Calu3 (cell line): ENCODE results near the gene FCHSD2. TPM values are rescaled to one million over a fixed set of nuclear protein-coding genes. Genes with fewer than 3 reads are reported as not detected.
"Not testable (repeated sequence)": the region's sequence is repeated elsewhere in the genome, so short reads cannot be mapped to it uniquely, and the experiment has no call there.

Experiments
- BruUV-seq: library from RNA; stranded (reverse); fragments of 400-500 nt; replicated peaks from 2 replicates; lab custom pipeline; 2021; lab: Mats Ljungman, UMichigan
- CTCF ChIA-PET: fragments of 300-600 bp; sonication (Branson Sonifier 250); formaldehyde crosslinking; loops from one replicate; lab custom pipeline; 2022; ENCODE audit warnings: antibody characterized with exemption; lab: Charles Lee
- DNase-seq: peaks from one replicate; pipeline ENCODE4 v3.0.0; 2022
- H3K27ac Mint-ChIP-seq: one replicate; pipeline ENCODE4 v1.8.0; 2022; ENCODE audit warnings: mixed read lengths; ENCODE audit not compliant: unreplicated experiment
- H3K27me3 Mint-ChIP-seq: one replicate; pipeline ENCODE4 v1.8.0; 2022; ENCODE audit warnings: mixed read lengths; ENCODE audit not compliant: unreplicated experiment
- H3K36me3 Mint-ChIP-seq: one replicate; pipeline ENCODE4 v1.8.0; 2022; ENCODE audit warnings: mild to moderate bottlenecking, moderate library complexity, mixed read lengths; ENCODE audit not compliant: insufficient read depth, unreplicated experiment
- H3K4me1 Mint-ChIP-seq: one replicate; pipeline ENCODE4 v1.8.0; 2022; ENCODE audit warnings: mild to moderate bottlenecking, low read depth, mixed read lengths; ENCODE audit not compliant: unreplicated experiment
- H3K4me3 Mint-ChIP-seq: one replicate; pipeline ENCODE4 v1.8.0; 2022; ENCODE audit warnings: mild to moderate bottlenecking, low read depth, moderate library complexity, mixed read lengths; ENCODE audit not compliant: unreplicated experiment
- H3K9me3 Mint-ChIP-seq: one replicate; pipeline ENCODE4 v1.8.0; 2022; ENCODE audit warnings: low read depth, mixed read lengths; ENCODE audit not compliant: unreplicated experiment
- intact Hi-C: fragments of 100-400 bp; cut with micrococcal nuclease; formaldehyde crosslinking; loops from one replicate; pipeline ENCODE4 v1.10.0; 2022; ENCODE audit not compliant: unreplicated experiment
- total RNA-seq: library from RNA; stranded (reverse); gene quantifications from 2 replicates; pipeline ENCODE4 v1.2.3, GENCODE V29; 2022
- TF ChIP-seq, protein P1 (sequence below): fragments of 200-600 bp; IDR thresholded peaks from one replicate; pipeline ENCODE4 v1.8.0; 2022; ENCODE audit warnings: antibody characterized with exemption; ENCODE audit not compliant: unreplicated experiment

Gene FCHSD2
- total RNA-seq, 1 experiment from 2014 or later: 16.2 TPM

DNA sequence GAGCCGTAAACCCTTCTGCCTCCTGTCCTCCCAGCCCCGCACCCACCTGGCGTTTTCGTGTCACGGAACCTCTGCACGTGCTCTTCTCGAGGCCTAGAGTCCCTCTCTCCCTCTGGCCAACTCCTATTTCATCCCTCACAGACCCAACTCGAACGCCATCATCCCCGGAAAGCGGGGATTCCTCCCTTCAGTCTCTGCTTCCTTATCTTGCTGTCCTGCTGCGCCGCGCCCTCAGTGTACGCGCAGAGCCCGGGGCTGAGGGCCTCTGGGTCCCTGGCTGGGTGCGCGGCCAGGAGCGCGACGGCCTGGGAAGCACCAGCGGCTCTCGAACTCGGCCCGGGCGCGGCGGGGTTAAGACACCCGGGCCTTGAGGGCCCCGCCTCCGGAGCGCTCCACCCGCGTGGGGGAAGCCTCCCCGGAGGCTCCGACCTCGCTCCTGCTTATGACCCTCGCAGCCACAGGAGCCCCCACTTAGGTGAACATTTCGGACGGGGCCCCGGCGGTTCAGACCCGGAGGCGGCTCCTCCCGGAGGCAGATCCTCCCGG, 328.3 kb downstream of the FCHSD2 start:
- DNase-seq: peak; percentile 86
- H3K9me3 Mint-ChIP-seq: no peaks in the 10 kb centered on the region
- no peaks in the 10 kb centered on the region for H3K27me3 Mint-ChIP-seq
- H3K4me1 Mint-ChIP-seq: peaks cover 26% of the 10 kb centered on the region
- TF ChIP-seq, protein P1, sequence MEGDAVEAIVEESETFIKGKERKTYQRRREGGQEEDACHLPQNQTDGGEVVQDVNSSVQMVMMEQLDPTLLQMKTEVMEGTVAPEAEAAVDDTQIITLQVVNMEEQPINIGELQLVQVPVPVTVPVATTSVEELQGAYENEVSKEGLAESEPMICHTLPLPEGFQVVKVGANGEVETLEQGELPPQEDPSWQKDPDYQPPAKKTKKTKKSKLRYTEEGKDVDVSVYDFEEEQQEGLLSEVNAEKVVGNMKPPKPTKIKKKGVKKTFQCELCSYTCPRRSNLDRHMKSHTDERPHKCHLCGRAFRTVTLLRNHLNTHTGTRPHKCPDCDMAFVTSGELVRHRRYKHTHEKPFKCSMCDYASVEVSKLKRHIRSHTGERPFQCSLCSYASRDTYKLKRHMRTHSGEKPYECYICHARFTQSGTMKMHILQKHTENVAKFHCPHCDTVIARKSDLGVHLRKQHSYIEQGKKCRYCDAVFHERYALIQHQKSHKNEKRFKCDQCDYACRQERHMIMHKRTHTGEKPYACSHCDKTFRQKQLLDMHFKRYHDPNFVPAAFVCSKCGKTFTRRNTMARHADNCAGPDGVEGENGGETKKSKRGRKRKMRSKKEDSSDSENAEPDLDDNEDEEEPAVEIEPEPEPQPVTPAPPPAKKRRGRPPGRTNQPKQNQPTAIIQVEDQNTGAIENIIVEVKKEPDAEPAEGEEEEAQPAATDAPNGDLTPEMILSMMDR: no peak
- intact Hi-C loops: loop anchor here (5.0 kb wide), 1 partner anchor 92 kb away; no protein-coding TSS in a partner anchor
- H3K4me3 Mint-ChIP-seq: peak overlapping the region; percentile 88
- peaks cover 35% of the 10 kb centered on the region for H3K36me3 Mint-ChIP-seq
- H3K27ac Mint-ChIP-seq: peak overlapping the region; percentile 52
- CTCF ChIA-PET: interaction anchor here (1.4 to 1.6 kb wide), 2 partner anchors 89 to 130 kb away, joined by 5 to 16 read pairs; no protein-coding TSS in a partner anchor
- BruUV-seq: no TSS peak

GRCh38 chr11:72812967-72813739, 329.0 kb downstream of the FCHSD2 start:
- Mint-ChIP-seq H3K4me3 (peak overlapping the region; percentile 88), H3K27ac (peak overlapping the region; percentile 52), H3K4me1 (peaks cover 26% of the 10 kb centered on the region), H3K27me3 (no peaks in the 10 kb centered on the region), H3K9me3 (no peaks in the 10 kb centered on the region), H3K36me3 (peaks cover 35% of the 10 kb centered on the region)
- CTCF ChIA-PET: interaction anchor here (0.5 to 1.6 kb wide), 4 partner anchors 19 to 129 kb away, joined by 3 to 16 read pairs (median 7); partner anchors contain the start of gene STARD10
- DNase-seq: peak; percentile 75
- no TSS peak for BruUV-seq
- intact Hi-C loops: loop anchor here (5.0 kb wide), 1 partner anchor 91 kb away; no protein-coding TSS in a partner anchor
- TF ChIP-seq, protein P1: peak; percentile 80

- H3K9me3 Mint-ChIP-seq: no peaks in the 10 kb centered on the region
- no peaks in the 10 kb centered on the region for H3K27me3 Mint-ChIP-seq
- BruUV-seq: no TSS peak
- TF ChIP-seq, protein P1: no peak
- peak overlapping the region; percentile 52 for H3K27ac Mint-ChIP-seq
- no peak for DNase-seq
- CTCF ChIA-PET: interaction anchor here (0.5 to 1.6 kb wide), 4 partner anchors 18 to 128 kb away, joined by 3 to 16 read pairs (median 7); partner anchors contain the start of gene STARD10
- intact Hi-C loops: loop anchor here (5.0 kb wide), 1 partner anchor 90 kb away; no protein-coding TSS in a partner anchor
- peaks cover 32% of the 10 kb centered on the region for H3K36me3 Mint-ChIP-seq
- H3K4me1 Mint-ChIP-seq: peaks cover 26% of the 10 kb centered on the region
- peak overlapping the region; percentile 88 for H3K4me3 Mint-ChIP-seq
Observed at GRCh38 chr11:72812604-72812966, 329.5 kb downstream of the FCHSD2 start.

DNA sequence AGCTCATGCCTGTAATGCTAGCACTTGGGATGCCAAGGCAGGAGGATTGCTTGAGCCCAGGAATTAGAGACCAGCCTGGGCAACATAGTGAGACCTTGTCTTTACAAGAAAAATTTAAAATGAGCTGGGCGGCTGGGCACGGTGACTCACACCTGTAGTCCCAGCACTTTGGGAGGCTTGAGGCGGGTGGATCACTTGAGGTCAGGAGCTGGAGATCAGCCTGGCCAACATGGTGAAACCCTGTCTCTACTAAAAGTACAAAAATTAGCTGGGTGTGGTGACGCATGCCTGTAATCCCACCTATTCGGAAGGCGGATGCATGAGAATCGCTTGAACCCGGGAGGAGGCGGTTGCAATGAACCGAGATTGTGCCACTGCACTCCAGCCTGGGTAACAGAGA, 330.4 kb downstream of the FCHSD2 start:
- Mint-ChIP-seq H3K4me1 (peaks cover 26% of the 10 kb centered on the region), H3K4me3 (peak overlapping the region; percentile 88), H3K36me3 (peaks cover 30% of the 10 kb centered on the region)
- DNase-seq, BruUV-seq, CTCF ChIA-PET, H3K27me3 Mint-ChIP-seq, H3K9me3 Mint-ChIP-seq, H3K27ac Mint-ChIP-seq: not testable (repeated sequence)
- intact Hi-C loops: loop anchor here (5.0 kb wide), 1 partner anchor 89 kb away; no protein-coding TSS in a partner anchor
